NCI-H2029 treated with DMSO at 0.1 percent for 48 hours (cell line): Measurements from ENCODE around the gene LIME1.

Experiments used
- DNase-seq: peaks from one replicate; lab custom pipeline; 2025; lab: John Stamatoyannopoulos, UW

LIME1 gene, protein sequence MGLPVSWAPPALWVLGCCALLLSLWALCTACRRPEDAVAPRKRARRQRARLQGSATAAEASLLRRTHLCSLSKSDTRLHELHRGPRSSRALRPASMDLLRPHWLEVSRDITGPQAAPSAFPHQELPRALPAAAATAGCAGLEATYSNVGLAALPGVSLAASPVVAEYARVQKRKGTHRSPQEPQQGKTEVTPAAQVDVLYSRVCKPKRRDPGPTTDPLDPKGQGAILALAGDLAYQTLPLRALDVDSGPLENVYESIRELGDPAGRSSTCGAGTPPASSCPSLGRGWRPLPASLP

DNA sequence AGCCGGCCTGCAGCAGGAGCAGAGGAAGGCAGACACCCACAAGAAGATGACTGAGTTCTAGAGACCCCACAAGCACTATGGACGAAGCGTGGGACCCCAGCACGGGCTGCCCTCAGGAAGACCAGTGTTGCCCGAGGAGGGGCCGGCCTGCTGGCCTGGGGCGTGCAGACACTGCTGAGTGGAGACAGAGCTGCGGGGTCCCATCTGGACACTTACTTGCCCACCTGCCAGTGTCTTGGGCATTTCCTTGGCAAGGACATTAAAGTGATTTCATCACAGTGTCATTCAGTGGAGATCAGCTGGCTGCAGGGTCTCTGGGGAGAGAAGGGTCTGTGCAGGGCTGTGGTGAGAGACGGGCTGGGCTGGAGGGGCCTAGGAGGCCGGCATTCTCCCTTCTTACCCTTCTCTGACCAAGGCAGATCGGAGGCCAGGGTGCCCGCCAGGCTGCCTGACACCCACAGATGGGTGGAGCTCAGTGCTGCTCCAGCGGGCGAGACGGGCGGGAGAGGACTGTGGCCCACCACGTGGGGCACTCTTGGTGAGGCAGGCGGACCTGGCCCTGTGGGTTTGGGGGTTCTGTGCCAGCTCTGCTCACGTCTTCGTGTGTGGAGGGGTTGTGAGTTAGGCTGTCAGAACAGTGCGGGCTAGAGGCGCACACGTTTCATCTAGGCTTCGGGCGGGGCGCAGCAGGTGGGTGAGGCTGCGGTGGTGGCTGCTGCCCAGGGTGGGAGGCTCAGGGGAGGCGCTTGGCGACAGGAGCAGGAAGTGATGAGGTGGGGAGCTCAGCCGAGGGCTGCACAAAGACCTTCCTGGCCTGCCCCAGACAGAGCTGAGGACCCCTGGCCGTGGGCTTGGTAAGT lies at the start of gene LIME1:
Gene LIME1, plus strand, starts transcription at position 806 of the 860 bp plus-strand sequence. CDS start 886 bp downstream, outside the sequence.
- DNase-seq: no peak

DNA sequence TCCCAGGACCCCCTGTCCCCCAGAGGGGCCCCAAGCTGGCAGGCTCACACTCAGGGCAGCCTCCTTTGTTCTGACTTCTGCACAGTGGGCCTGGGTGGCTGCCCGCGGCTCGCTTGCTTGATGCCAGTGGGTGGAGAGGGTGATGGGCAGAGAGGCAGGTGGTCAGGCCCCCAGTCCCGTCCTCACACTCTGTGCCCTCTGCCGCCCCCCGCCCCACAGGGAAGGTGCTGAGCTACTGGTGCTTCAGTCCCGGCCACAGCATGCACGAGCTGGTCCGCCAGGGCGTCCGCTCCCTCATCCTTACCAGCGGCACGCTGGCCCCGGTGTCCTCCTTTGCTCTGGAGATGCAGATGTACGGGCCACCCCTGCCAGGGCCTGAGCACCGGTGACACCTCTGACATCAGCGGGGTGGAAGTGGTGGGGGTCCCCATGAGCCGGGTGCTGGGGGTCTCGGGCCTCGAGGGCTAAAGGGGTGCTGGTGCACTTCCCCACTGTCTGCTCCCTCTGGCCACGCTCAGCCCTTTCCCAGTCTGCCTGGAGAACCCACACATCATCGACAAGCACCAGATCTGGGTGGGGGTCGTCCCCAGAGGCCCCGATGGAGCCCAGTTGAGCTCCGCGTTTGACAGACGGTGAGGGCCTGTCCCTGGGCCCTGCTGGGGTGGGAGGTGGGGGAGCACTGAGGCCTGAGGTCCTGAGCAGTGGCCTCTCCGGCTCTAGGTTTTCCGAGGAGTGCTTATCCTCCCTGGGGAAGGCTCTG lies 48.9 kb upstream of the LIME1 start:
- DNase-seq: no peak

DNA sequence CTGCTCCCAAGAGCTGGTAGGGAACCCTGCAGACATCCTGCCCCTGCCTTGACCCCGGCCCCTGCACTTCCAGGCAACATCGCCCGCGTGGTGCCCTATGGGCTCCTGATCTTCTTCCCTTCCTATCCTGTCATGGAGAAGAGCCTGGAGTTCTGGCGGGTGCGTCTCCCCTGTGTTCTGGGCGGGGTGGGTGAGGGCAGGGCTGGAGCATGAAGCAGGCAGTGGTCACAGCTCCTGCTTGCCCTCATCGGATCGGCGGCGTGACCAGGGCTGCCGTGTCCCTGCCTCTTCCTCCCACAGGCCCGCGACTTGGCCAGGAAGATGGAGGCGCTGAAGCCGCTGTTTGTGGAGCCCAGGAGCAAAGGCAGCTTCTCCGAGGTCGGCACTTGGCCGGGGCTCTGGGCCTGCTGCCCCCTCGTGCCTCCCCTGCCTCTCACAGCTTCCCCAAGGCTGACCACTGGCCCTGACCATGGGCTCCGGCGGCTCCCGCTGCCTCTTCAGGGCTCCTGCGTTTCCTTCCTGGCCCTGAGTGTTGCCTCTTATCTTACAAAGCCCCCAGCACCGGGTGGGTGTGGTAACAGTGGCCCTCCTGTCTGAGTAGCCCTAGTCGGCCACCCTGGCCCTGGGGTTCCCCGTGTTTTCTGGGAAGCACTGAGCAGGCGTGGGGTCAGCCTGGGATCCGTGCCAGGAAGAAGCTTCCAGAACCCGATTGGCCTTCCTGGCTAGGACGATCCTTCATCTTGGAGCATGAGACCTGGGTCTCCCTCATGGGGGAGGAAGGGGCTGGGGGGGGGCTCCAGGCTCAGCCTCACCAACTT lies 48.0 kb upstream of the LIME1 start:
- DNase-seq: no peak

DNA sequence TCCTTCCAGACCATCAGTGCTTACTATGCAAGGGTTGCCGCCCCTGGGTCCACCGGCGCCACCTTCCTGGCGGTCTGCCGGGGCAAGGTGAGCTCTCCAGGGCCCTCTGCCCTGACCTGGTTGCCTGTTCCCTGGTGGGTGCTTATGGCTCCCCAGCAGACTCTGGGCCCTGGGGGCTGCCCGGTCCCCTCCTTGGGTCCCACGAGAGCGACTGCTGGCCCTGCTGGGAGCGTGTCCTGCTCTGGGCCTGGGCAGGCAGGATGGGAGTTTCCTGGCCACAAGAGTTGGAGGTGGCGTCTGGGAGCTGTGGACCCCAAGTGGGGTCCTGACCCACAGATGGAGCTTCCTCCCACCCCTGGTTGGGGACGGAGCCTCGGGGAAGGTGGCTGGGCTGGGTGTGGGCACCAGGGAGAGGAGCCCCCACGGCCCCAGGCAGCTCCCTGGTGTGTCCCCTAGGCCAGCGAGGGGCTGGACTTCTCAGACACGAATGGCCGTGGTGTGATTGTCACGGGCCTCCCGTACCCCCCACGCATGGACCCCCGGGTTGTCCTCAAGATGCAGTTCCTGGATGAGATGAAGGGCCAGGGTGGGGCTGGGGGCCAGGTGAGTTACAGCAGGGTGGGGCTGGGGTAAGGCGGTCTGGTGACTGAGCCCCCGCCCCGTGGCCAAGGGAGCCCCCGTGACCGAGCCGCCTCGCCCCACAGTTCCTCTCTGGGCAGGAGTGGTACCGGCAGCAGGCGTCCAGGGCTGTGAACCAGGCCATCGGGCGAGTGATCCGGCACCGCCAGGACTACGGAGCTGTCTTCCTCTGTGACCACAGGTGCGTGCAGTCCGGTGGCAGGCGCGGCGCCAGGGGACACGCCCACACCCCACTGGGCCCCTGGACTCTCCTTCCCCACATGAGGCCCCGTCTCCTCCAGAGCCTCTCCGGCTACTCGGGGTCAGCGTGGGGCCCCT lies 47.1 kb upstream of the LIME1 start:
- no peak for DNase-seq

DNA sequence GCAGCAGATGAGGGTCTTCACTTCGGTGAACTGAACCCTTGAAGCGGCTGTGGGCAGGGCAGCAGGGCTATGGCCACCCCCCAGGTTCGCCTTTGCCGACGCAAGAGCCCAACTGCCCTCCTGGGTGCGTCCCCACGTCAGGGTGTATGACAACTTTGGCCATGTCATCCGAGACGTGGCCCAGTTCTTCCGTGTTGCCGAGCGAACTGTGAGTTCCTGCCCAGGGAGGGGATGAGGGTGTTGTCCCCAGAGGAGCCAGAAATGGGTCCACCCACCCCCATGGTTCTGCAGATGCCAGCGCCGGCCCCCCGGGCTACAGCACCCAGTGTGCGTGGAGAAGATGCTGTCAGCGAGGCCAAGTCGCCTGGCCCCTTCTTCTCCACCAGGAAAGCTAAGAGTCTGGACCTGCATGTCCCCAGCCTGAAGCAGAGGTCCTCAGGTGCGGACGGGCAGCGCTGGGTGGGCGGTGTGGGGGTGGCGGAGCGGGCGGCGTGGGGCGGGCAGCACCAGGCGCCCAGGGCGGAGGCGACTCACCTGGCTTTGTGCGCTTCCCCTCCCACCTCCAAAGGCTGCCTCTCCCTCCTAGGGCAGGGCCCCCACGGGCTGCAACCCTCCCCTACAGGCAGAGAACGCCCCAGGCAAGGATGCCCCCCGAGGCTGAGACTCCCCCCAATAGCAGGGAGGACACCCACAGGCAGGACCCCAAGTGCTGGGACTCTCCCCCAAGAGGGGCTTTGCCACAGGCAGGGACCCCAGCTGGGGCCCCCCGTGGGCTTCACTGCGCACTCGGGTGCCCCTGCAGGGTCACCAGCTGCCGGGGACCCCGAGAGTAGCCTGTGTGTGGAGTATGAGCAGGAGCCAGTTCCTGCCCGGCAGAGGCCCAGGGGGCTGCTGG lies 46.2 kb upstream of the LIME1 start:
- DNase-seq: no peak

- DNase-seq: no peak
Observed at GRCh38 chr20:63690898-63691710, 45.4 kb upstream of the LIME1 start.

DNA sequence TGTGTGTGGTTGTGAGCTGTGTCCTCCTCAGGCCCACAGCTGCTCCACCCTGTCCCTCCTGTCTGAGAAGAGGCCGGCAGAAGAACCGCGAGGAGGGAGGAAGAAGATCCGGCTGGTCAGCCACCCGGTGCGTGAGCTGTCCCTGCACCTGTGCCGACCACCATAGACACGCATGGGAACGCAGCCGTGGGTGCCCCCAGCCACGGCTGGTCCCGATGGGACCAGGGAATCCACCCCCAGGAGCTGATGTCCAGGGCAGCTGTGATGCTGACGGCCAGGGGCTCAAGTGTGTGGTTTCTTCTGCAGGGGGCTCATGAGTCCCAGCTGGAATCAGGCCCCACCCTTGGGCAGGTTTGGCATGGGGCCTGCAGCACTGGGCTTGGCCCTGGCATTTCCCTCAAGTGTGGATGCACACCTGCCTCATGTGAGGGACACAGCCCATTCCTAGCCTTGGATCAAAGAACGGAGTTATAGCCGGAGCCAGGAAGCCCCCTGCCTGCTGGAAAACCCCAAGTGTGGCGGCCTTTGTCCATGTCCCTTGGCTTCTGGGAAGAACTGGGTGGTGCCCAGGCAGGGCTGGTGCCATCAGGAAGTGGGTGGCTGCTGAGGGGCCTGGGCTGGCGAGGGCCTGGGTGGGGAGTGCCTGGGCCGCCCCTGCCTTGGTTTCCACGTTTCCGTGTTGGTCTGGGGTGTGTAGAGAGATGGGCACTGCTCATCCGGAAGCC lies 44.6 kb upstream of the LIME1 start:
- no peak for DNase-seq

DNA sequence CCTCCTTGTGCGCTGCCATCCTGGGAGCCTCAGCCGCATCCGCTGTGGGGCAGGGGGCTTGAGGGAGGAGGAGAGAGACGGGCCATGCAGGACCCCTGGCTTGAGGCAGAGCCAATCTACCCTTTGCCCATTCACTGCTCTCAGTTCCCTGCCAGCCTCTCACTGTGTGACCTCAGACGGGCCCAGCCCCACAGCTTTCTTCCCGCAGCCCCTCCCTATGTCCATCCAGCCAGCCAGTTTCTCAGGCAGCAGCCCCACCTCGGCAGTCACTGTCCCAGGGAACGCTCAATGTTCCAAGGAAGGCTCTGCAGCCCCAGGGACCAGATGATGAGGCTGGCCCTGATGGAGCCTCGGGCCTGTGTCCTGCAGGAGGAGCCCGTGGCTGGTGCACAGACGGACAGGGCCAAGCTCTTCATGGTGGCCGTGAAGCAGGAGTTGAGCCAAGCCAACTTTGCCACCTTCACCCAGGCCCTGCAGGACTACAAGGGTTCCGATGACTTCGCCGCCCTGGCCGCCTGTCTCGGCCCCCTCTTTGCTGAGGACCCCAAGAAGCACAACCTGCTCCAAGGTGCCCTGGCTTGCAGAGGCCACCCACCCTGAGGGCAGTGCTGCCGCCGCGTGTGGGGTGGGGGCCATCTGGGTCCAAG lies 43.9 kb upstream of the LIME1 start:
- DNase-seq: no peak

DNA sequence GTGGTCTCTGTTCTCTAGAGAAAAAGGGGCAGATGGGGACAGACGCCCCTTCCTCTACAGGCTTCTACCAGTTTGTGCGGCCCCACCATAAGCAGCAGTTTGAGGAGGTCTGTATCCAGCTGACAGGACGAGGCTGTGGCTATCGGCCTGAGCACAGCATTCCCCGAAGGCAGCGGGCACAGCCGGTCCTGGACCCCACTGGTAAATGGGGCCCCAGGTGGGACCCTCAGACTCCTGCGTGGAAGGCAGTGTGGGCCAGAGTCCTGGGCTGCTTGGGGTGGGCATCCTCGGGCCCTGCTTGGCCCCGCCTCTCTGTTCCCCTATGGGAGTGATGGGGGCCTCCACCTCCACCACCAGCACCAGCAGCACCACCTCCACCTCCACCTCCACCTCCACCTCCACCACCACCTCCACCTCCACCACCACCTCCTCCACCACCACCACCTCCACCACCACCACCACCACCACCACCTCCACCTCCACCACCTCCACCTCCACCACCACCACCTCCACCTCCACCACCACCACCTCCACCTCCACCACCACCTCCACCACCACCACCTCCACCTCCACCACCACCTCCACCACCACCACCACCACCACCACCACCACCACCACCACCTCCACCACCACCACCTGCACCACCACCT lies 43.3 kb upstream of the LIME1 start:
- no peak for DNase-seq

GRCh38 chr20:63693733-63694583 lies 42.5 kb upstream of the LIME1 start:
- DNase-seq: no peak

DNA sequence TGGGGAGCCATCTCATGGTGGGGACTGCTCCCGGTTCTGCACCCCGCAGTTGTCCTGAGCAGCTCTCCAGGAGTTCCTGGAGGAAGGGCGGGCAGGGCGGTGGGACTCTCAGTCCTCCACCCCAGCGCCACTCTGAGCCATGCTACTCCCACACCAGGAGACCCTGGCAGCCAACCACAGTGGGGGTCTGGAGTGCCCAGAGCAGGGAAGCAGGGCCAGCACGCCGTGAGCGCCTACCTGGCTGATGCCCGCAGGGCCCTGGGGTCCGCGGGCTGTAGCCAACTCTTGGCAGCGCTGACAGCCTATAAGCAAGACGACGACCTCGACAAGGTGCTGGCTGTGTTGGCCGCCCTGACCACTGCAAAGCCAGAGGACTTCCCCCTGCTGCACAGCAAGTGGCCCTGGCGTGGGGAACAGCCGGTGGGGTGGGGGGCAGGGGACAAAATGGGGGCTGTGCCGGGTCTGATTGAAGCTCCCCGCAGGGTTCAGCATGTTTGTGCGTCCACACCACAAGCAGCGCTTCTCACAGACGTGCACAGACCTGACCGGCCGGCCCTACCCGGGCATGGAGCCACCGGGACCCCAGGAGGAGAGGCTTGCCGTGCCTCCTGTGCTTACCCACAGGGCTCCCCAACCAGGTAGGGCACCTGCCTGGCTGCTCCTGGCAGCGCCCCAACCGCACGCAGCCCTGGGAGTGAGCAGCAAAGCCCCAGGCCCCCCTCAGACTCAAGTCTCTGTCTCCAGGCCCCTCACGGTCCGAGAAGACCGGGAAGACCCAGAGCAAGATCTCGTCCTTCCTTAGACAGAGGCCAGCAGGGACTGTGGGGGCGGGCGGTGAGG lies 41.7 kb upstream of the LIME1 start:
- DNase-seq: no peak

DNA sequence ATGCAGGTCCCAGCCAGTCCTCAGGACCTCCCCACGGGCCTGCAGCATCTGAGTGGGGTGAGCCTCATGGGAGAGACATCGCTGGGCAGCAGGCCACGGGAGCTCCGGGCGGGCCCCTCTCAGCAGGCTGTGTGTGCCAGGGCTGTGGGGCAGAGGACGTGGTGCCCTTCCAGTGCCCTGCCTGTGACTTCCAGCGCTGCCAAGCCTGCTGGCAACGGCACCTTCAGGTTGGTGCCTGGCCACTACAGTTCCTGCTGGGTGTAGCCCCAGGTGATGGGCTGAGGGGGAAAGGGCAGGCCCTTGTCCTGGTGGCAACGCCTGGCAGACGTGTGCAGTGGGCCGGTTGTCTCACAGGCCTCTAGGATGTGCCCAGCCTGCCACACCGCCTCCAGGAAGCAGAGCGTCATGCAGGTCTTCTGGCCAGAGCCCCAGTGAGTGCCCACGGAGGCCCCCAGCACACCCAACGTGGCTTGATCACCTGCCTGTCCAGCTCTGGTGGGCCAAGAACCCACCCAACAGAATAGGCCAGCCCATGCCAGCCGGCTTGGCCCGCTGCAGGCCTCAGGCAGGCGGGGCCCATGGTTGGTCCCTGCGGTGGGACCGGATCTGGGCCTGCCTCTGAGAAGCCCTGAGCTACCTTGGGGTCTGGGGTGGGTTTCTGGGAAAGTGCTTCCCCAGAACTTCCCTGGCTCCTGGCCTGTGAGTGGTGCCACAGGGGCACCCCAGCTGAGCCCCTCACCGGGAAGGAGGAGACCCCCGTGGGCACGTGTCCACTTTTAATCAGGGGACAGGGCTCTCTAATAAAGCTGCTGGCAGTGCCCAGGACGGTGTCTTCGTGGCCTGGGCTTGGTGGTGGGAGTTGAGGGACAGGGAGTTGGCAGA lies 40.8 kb upstream of the LIME1 start:
- DNase-seq: no peak

GRCh38 chr20:63696306-63696627 lies 40.2 kb upstream of the LIME1 start:
- no peak for DNase-seq
